Measurements from ENCODE around the gene TXNL4A.

DNA sequence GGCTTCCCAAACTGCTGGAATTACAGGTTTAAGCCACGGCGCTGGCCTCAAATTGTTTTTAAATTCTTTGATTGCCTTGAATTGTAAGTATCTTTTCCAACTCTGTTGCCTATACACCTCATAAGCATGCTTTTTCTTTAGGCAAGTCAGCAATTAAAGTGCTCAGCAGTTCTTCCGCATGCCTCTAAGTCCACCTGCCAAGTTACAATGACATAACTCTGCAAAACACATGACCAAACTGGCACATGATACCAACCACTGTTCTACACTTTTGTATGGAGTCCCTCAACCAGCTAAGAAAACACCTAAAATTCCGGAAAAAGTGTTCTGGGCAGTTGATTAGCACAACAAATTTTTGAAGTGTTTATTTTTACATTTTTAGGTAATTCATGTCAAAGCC, 5.1 kb downstream of the TXNL4A start:
- TF ChIP-seq, protein P1, sequence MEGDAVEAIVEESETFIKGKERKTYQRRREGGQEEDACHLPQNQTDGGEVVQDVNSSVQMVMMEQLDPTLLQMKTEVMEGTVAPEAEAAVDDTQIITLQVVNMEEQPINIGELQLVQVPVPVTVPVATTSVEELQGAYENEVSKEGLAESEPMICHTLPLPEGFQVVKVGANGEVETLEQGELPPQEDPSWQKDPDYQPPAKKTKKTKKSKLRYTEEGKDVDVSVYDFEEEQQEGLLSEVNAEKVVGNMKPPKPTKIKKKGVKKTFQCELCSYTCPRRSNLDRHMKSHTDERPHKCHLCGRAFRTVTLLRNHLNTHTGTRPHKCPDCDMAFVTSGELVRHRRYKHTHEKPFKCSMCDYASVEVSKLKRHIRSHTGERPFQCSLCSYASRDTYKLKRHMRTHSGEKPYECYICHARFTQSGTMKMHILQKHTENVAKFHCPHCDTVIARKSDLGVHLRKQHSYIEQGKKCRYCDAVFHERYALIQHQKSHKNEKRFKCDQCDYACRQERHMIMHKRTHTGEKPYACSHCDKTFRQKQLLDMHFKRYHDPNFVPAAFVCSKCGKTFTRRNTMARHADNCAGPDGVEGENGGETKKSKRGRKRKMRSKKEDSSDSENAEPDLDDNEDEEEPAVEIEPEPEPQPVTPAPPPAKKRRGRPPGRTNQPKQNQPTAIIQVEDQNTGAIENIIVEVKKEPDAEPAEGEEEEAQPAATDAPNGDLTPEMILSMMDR (IDR thresholded peaks at IDR 0.05): no peak
- no peak for TF ChIP-seq POLR2A (IDR thresholded peaks at IDR 0.05)

All from right lobe of liver (tissue), 4 donors.